Uterus (tissue), 2 donors: ENCODE measurements around the gene PHKG1.
A peak's percentile ranks its signal among the peaks of the same experiment; 100 is the strongest.

Experiments used
- CTCF ChIP-seq, 4 experiments: fragments of 200-600 bp in 2 of 4; fragments of 450-650 bp in 2 of 4; sonication (generic) in 2 of 4; IDR thresholded peaks; one replicate each; pipeline ENCODE4 v1.5.1; 2016 to 2019; ENCODE audit warnings: antibody characterized with exemption in 4 of 4, mild to moderate bottlenecking in 2 of 4, moderate library complexity in 1 of 4
- POLR2A ChIP-seq, 2 donors: fragments of 450-650 bp; IDR thresholded peaks; one replicate each; pipeline ENCODE4 v1.6.1; 2016; ENCODE audit warnings: antibody characterized with exemption in 2 of 2, mild to moderate bottlenecking in 1 of 2, moderate library complexity in 1 of 2

GRCh38 chr7:56063882-56064625, 28.7 kb downstream of the PHKG1 start, which contains the start of gene SUMF2:
- peak; percentile 56 to 85 for TF ChIP-seq POLR2A (IDR thresholded peaks at IDR 0.05)
- TF ChIP-seq CTCF (IDR thresholded peaks at IDR 0.05): peak; percentile 26 to 47 (median 28)
